Neural progenitor cell (in vitro differentiated cells): ENCODE results near the gene SETDB2.

Experiments used
- CTCF ChIP-seq: fragments of 200-600 bp; sonication (generic); IDR thresholded peaks from 2 replicates; pipeline ENCODE4 v1.5.1; 2017; ENCODE audit warnings: antibody characterized with exemption, mild to moderate bottlenecking
- EZH2 ChIP-seq: fragments of 200-600 bp; sonication (generic); IDR thresholded peaks from 2 replicates; pipeline ENCODE4 v1.6.1; 2017; ENCODE audit warnings: antibody characterized with exemption, mild to moderate bottlenecking, moderate library complexity
- EZH2phosphoT487 ChIP-seq: fragments of 200-600 bp; sonication (generic); IDR thresholded peaks from 2 replicates; pipeline ENCODE4 v1.6.1; 2017; ENCODE audit warnings: antibody characterized with exemption

GRCh38 chr13:49466292-49466838 is 22.3 kb downstream of the SETDB2 start:
- TF ChIP-seq CTCF (no peak), EZH2 (no peak), EZH2phosphoT487 (no peak)
